SU-DHL-6 (cell line): Measurements from ENCODE around the gene IFFO2.

Experiments
- EZH2phosphoT487 ChIP-seq: fragments of 200-600 bp; sonication (generic), shearing (Covaris generic); conservative IDR thresholded peaks from 2 replicates; pipeline ENCODE4 v1.6.1; 2018; ENCODE audit warnings: mild to moderate bottlenecking, antibody characterized with exemption, low read length, moderate library complexity, mixed read lengths
- TF ChIP-seq, protein P1 (sequence below): fragments of 200-600 bp; sonication (generic); IDR thresholded peaks from one replicate; pipeline ENCODE4 v1.5.1; 2017; ENCODE audit warnings: antibody characterized with exemption, mild to moderate bottlenecking, low read length, moderate library complexity; ENCODE audit not compliant: insufficient read depth, poor library complexity, severe bottlenecking

DNA sequence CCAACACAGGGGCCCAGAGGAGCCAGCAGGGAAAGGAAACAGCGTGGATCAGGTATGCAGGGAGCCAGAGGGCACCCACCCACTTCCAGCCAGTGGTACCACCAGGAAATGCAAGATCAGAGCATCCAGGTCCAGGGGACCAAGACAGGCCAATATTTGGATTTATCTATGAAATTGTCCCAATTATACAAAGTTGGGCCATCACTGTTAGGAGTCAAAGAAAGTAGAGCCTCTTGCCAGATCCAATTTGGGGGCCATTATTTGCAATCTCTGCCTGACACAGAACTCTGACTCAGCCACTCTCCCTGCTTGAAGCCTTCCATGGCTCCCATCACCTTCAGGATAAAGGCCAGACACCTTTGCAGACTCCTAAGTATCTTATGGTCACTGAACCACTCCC, 75.9 kb downstream of the IFFO2 start:
- TF ChIP-seq, protein P1, sequence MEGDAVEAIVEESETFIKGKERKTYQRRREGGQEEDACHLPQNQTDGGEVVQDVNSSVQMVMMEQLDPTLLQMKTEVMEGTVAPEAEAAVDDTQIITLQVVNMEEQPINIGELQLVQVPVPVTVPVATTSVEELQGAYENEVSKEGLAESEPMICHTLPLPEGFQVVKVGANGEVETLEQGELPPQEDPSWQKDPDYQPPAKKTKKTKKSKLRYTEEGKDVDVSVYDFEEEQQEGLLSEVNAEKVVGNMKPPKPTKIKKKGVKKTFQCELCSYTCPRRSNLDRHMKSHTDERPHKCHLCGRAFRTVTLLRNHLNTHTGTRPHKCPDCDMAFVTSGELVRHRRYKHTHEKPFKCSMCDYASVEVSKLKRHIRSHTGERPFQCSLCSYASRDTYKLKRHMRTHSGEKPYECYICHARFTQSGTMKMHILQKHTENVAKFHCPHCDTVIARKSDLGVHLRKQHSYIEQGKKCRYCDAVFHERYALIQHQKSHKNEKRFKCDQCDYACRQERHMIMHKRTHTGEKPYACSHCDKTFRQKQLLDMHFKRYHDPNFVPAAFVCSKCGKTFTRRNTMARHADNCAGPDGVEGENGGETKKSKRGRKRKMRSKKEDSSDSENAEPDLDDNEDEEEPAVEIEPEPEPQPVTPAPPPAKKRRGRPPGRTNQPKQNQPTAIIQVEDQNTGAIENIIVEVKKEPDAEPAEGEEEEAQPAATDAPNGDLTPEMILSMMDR = no peak
- no peak for TF ChIP-seq EZH2phosphoT487
